Pancreas (tissue), 10 donors: Measurements from ENCODE around the gene EDN2. TPM values are rescaled to one million over a fixed set of nuclear protein-coding genes. Genes with fewer than 3 reads are reported as not detected.

Experiments used
- ATAC-seq, 4 donors: fragments of 200-7000 bp; cut with Tn5 transposase; one replicate each; pipeline versions ENCODE4 v1.8.0 to v1.9.1; 2020; ENCODE audit warnings: mild to moderate bottlenecking in 4 of 4, moderate library complexity in 4 of 4
- DNase-seq, 6 donors: peaks; one replicate each; pipeline ENCODE4 v3.0.0-alpha.2; 2020
- FAIRE-seq: peaks from 2 replicates; lab custom pipeline; 2012; peaks lifted over from hg19 to GRCh38; lab: Jason Lieb, UNC
- H3K27ac ChIP-seq, 4 donors: fragments of 200-600 bp; sonication (generic); 1 replicate in 3 of 4; 2 replicates in 1 of 4; pipeline versions ENCODE4 v1.5.0 to v1.8.0; 2020
- H3K27me3 ChIP-seq, 4 donors: fragments of 200-600 bp; one replicate each; pipeline ENCODE4 v1.8.0; 2021
- H3K36me3 ChIP-seq, 3 donors: fragments of 200-600 bp; sonication (generic) in 1 of 3; one replicate each; pipeline versions ENCODE4 v1.5.0 to v1.8.0; 2020 to 2021
- H3K4me1 ChIP-seq, 3 donors: fragments of 200-600 bp; one replicate each; pipeline ENCODE4 v1.8.0; 2021
- H3K4me3 ChIP-seq, 4 donors: fragments of 200-600 bp; sonication (generic) in 2 of 4; one replicate each; pipeline versions ENCODE4 v1.5.0 to v1.8.0; 2020 to 2021
- H3K9me3 ChIP-seq, 4 donors: fragments of 200-600 bp; one replicate each; pipeline ENCODE4 v1.8.0; 2021
- CTCF ChIP-seq, 4 donors: fragments of 200-600 bp; sonication (generic) in 3 of 4; IDR thresholded peaks; one replicate each; pipeline versions ENCODE4 v1.5.0 to v1.8.0; 2021; ENCODE audit warnings: antibody characterized with exemption in 4 of 4
- WGBS, 2 donors: extraction: QIAGEN DNeasy Blood & Tissue Kit; methylation state at CpG; one replicate each; pipeline ENCODE4 v1.1.7; 2013; 5-methylcytosine and 5-hydroxymethylcytosine counted together
- intact Hi-C, 3 donors: fragments of 100-400 bp; cut with DNase I; formaldehyde crosslinking; loops; one replicate each; pipeline versions ENCODE4 v1.11.1 to v1.14.2; 2022
- polyA plus RNA-seq, 2 donors: library from polyadenylated mRNA; stranded (reverse); fragments of 200-250 nt; gene quantifications; one replicate each; pipeline ENCODE4 v1.2.3, GENCODE V29; 2013
- total RNA-seq, 6 donors: library from RNA; stranded (reverse); fragmentation: NEBNext Ultra II Directional in 4 of 6; extraction: Animal tissue kit (Norgen Biotek cat#: 25700) in 4 of 6; gene quantifications; one replicate each; pipeline versions ENCODE4 v1.2.1 to v1.2.4, GENCODE V29; 2021 to 2023
- donor health status: healthy with polysubstance abuse.
- donor health status: DM: no; HTN: no; CAD: no; lungs with moderate emphysema.
- donor health status: DM: no; HTN: no; CAD: no.
- donor health status: control.
- donor health status: control.
- donor health status: Bipolar disorder and iron deficiency.
- donor health status: DM: yes; HTN: yes; CAD: no.
- donor health status: DM: no; HTN: no; CAD: no.
- donor health status: DM: no; HTN: no; CAD: no.
- donor health status: DM: yes; HTN: yes; CAD: no.

EDN2 gene
- total and polyA plus RNA-seq, 8 donors = 1.2 to 8.3 (median 1.8) TPM

- intact Hi-C loops = no loop called here
- TF ChIP-seq CTCF (IDR thresholded peaks at IDR 0.05) = no peak
- H3K4me1 ChIP-seq = peaks cover 39 to 52% (median 41%) of the 10 kb centered on the region in 3 donors
- peak in 1 of 6 donors; percentile 7 for DNase-seq
- H3K36me3 ChIP-seq = no peaks in the 10 kb centered on the region
- no peak overlapping the region for H3K4me3 ChIP-seq
- no peaks in the 10 kb centered on the region for H3K9me3 ChIP-seq
- no peak for FAIRE-seq
- no peak overlapping the region for H3K27ac ChIP-seq
- H3K27me3 ChIP-seq = no peaks in the 10 kb centered on the region
- no peak for ATAC-seq
- 90 to 91% methylated on average over 3 of the region's 3 CpGs for WGBS, 2 donors
Measured at GRCh38 chr1:41479808-41480160, 4.7 kb downstream of the EDN2 start.

GRCh38 chr1:41479000-41479807 is 5.3 kb downstream of the EDN2 start:
- DNase-seq = peak in 3 of 6 donors; percentile 52 to 68 (median 55)
- Histone ChIP-seq H3K36me3 (no peaks in the 10 kb centered on the region), H3K4me3 (no peak overlapping the region), H3K4me1 (peaks cover 35 to 52% (median 44%) of the 10 kb centered on the region in 3 donors), H3K27me3 (no peaks in the 10 kb centered on the region), H3K27ac (no peak overlapping the region), H3K9me3 (no peaks in the 10 kb centered on the region)
- ATAC-seq = no peak
- no peak for FAIRE-seq
- intact Hi-C loops = no loop called here
- WGBS, 2 donors = 75 to 77% methylated on average over 19 of the region's 19 CpGs
- TF ChIP-seq CTCF (IDR thresholded peaks at IDR 0.05) = no peak

GRCh38 chr1:41478118-41478748 is 6.2 kb downstream of the EDN2 start:
- no peak for TF ChIP-seq CTCF (IDR thresholded peaks at IDR 0.05)
- ATAC-seq = no peak
- intact Hi-C loops = no loop called here
- FAIRE-seq = no peak
- 86 to 89% methylated on average over 12 of the region's 12 CpGs for WGBS, 2 donors
- Histone ChIP-seq H3K27me3 (no peaks in the 10 kb centered on the region), H3K9me3 (no peaks in the 10 kb centered on the region), H3K27ac (no peak overlapping the region), H3K36me3 (no peaks in the 10 kb centered on the region), H3K4me1 (peaks cover 28 to 53% (median 43%) of the 10 kb centered on the region in 3 donors), H3K4me3 (no peak overlapping the region)
- peak in 3 of 6 donors; percentile 17 to 54 (median 30) for DNase-seq

GRCh38 chr1:41476807-41477361 is 7.6 kb downstream of the EDN2 start:
- no peaks in the 10 kb centered on the region for H3K36me3 ChIP-seq
- no peak overlapping the region for H3K4me3 ChIP-seq
- DNase-seq (peak; percentile 83 to 93 (median 89)), ATAC-seq (peak; percentile 71 to 86 (median 84)), FAIRE-seq (no peak)
- no peak for TF ChIP-seq CTCF (IDR thresholded peaks at IDR 0.05)
- intact Hi-C loops = no loop called here
- peaks cover 16 to 41% (median 29%) of the 10 kb centered on the region in 3 donors for H3K4me1 ChIP-seq
- no peaks in the 10 kb centered on the region for H3K9me3 ChIP-seq
- H3K27ac ChIP-seq = peak overlapping the region; percentile 52 to 86 (median 78)
- 44 to 45% methylated on average over 11 of the region's 11 CpGs for WGBS, 2 donors
- H3K27me3 ChIP-seq = no peaks in the 10 kb centered on the region
